K562 (cell line): ENCODE results near the gene CDK5RAP3. TPM values are rescaled to one million over a fixed set of nuclear protein-coding genes. Genes with fewer than 3 reads are reported as not detected.

Source experiments
- BRF1 ChIP-seq: IDR thresholded peaks from 3 replicates; pipeline ENCODE4 v1.6.1; 2011; ENCODE audit warnings: borderline replicate concordance, mild to moderate bottlenecking; ENCODE audit not compliant: insufficient read length; ENCODE audit errors: extremely low read depth
- CBX1 ChIP-seq: sonication (generic); IDR thresholded peaks from 2 replicates; pipeline ENCODE4 v1.6.1; 2016; ENCODE audit warnings: antibody characterized with exemption, low read depth, mild to moderate bottlenecking
- CEBPB ChIP-seq: fragments of 450-650 bp; IDR thresholded peaks from 2 replicates; pipeline ENCODE4 v1.6.1; 2016; ENCODE audit warnings: missing genetic modification characterization, missing compliant biosample characterization
- GABPA ChIP-seq: fragments of 200-800 bp; sonication (Bioruptor generic); conservative IDR thresholded peaks from 2 replicates; pipeline ENCODE4 v1.6.1; 2016; ENCODE audit warnings: low read depth, missing genetic modification characterization, missing compliant biosample characterization
- GATA2 ChIP-seq: sonication (generic); formaldehyde crosslinking; IDR thresholded peaks from 2 replicates; pipeline ENCODE4 v1.4.0; 2020; ENCODE audit warnings: mild to moderate bottlenecking, missing genetic modification reagents
- HCFC1 ChIP-seq: IDR thresholded peaks from 2 replicates; pipeline ENCODE4 v1.6.1; 2012; ENCODE audit warnings: low read depth, low read length, improper control_type of control experiment
- HNRNPL ChIP-seq: fragments of 200-400 bp; formaldehyde crosslinking; IDR thresholded peaks from 2 replicates; pipeline ENCODE4 v1.6.1; 2017; ENCODE audit warnings: low read depth, mild to moderate bottlenecking, low read length
- HOMEZ ChIP-seq: fragments of 250-450 bp; sonication (Bioruptor Pico); IDR thresholded peaks from 2 replicates; pipeline ENCODE4 v1.4.0; 2020; ENCODE audit warnings: mild to moderate bottlenecking, moderate library complexity
- MCM5 ChIP-seq: fragments of 450-650 bp; IDR thresholded peaks from 2 replicates; pipeline ENCODE4 v1.6.1; 2016; ENCODE audit warnings: low read depth
- MEF2A ChIP-seq: IDR thresholded peaks from 2 replicates; pipeline ENCODE4 v1.6.1; 2011; ENCODE audit warnings: low read depth, mild to moderate bottlenecking, low read length, moderate library complexity; ENCODE audit not compliant: control insufficient read depth
- NFRKB ChIP-seq: fragments of 450-650 bp; IDR thresholded peaks from 2 replicates; pipeline ENCODE4 v1.6.1; 2016; ENCODE audit warnings: low read depth
- PRDM10 ChIP-seq: fragments of 450-650 bp; IDR thresholded peaks from 2 replicates; pipeline ENCODE4 v1.6.1; 2018; ENCODE audit not compliant: partially characterized antibody
- RBM14 ChIP-seq: fragments of 200-400 bp; formaldehyde crosslinking; IDR thresholded peaks from 2 replicates; pipeline ENCODE4 v1.6.1; 2018; ENCODE audit warnings: low read depth, mild to moderate bottlenecking, low read length, moderate library complexity, borderline replicate concordance; ENCODE audit not compliant: insufficient read depth
- SMC3 ChIP-seq: conservative IDR thresholded peaks from 2 replicates; pipeline ENCODE4 v1.6.1; 2011; ENCODE audit warnings: low read depth, low read length, improper control_type of control experiment; ENCODE audit not compliant: insufficient read depth
- SRSF1 ChIP-seq: fragments of 200-400 bp; formaldehyde crosslinking; IDR thresholded peaks from 2 replicates; pipeline ENCODE4 v1.6.1; 2017; ENCODE audit warnings: mild to moderate bottlenecking, low read depth, low read length, moderate library complexity
- TCF15 ChIP-seq: fragments of 250-450 bp; sonication (Bioruptor Pico); IDR thresholded peaks from 2 replicates; pipeline ENCODE4 v1.8.0; 2022; ENCODE audit warnings: moderate library complexity, mild to moderate bottlenecking, inconsistent platforms
- TFAP4 ChIP-seq: sonication (generic); formaldehyde crosslinking; IDR thresholded peaks from 2 replicates; pipeline ENCODE4 v1.8.0; 2022; ENCODE audit warnings: missing genetic modification reagents, mild to moderate bottlenecking, moderate library complexity, borderline replicate concordance
- YBX1 ChIP-seq: fragments of 450-650 bp; IDR thresholded peaks from 2 replicates; pipeline ENCODE4 v1.7.1; 2016; ENCODE audit warnings: mild to moderate bottlenecking
- YY1 ChIP-seq, 3 experiments: IDR thresholded peaks; 2 replicates each; pipeline ENCODE4 v1.6.1; 2011; ENCODE audit warnings: low read length in 2 of 3, mild to moderate bottlenecking in 2 of 3, moderate library complexity in 2 of 3, borderline replicate concordance in 1 of 3, control low read depth in 1 of 3, low read depth in 1 of 3; ENCODE audit not compliant: insufficient read depth in 3 of 3, insufficient replicate concordance in 2 of 3, control insufficient read depth in 1 of 3, insufficient read length in 1 of 3; ENCODE audit errors: extremely low read depth in 1 of 3
- ZNF695 ChIP-seq: fragments of 450-650 bp; formaldehyde crosslinking; IDR thresholded peaks from 2 replicates; pipeline ENCODE4 v1.4.0; 2020; ENCODE audit warnings: mild to moderate bottlenecking, moderate library complexity
- ZNF764 ChIP-seq: fragments of 250-450 bp; sonication (Bioruptor Pico); IDR thresholded peaks from 2 replicates; pipeline ENCODE4 v1.4.0; 2020; ENCODE audit warnings: low read depth, mild to moderate bottlenecking, moderate library complexity
- polyA plus RNA-seq, 8 experiments: library from polyadenylated mRNA; depleted of rRNA in 4 of 8; stranded (reverse) in 5 of 8; unstranded in 3 of 8; fragments of >200 nt; fragmentation: Nextera tagmentation in 2 of 8; fragmentation: Illumina TruSeq in 1 of 8; extraction: Ambion mirVana in 2 of 8; extraction: Trizol in 1 of 8; gene quantifications; 2 replicates each; pipeline versions ENCODE4 v1.2.1 to v1.2.3, GENCODE V29; 2011 to 2014; ENCODE audit warnings: inconsistent platforms in 1 of 8, missing spikeins in 1 of 8
- total RNA-seq, 7 experiments: library from RNA; depleted of rRNA in 6 of 7; stranded (reverse); fragments of >200 nt in 6 of 7; fragmentation: Illumina TruSeq in 2 of 7; extraction: Trizol in 2 of 7; gene quantifications; 2 replicates each; pipeline versions ENCODE4 v1.2.1 to v1.2.3, GENCODE V29; 2011 to 2021; ENCODE audit warnings: low replicate concordance in 1 of 7

The CDK5RAP3 gene
- total and polyA plus RNA-seq, 9 of the 15 experiments (the other 6 are each of a cell fraction or from before 2014, with no cell fraction given), result 44.2 to 202 (median 91.5) TPM

GRCh38 chr17:47970725-47971499 lies at the start of gene CDK5RAP3 (continued):
- peak; percentile 49 for TF ChIP-seq PRDM10
- TF ChIP-seq SMC3, result peak; percentile 71; the same call in 1 of the 2 replicates
- TF ChIP-seq SRSF1, result no peak
- no peak for TF ChIP-seq BRF1
- TF ChIP-seq RBM14, result 0 out of 2 replicates have a peak, but pooled peaks have one; percentile 59
- peak; percentile 63 for TF ChIP-seq CBX1
- no peak for TF ChIP-seq TCF15 (CRISPR knock-in tag)
- peak; percentile 88 for TF ChIP-seq TFAP4 (CRISPR knock-in tag)
- TF ChIP-seq HNRNPL, result peak; percentile 89; the same call in 1 of the 2 replicates
- TF ChIP-seq HCFC1, result peak; percentile 21
- no peak for TF ChIP-seq MCM5
- peak in 1 of 3 experiments; percentile 79 for TF ChIP-seq YY1 (IDR thresholded peaks at IDR 0.05; ENCODE audit: borderline replicate concordance in 1 of 3, control insufficient read depth in 1 of 3, extremely low read depth in 1 of 3, insufficient read depth in 3 of 3, insufficient read length in 1 of 3, insufficient replicate concordance in 2 of 3, low read depth in 1 of 3, low read length in 2 of 3)
- TF ChIP-seq ZNF764 (CRISPR knock-in tag), result no peak
- TF ChIP-seq MEF2A, result no peak
- peak; percentile 81 for TF ChIP-seq GABPA
- TF ChIP-seq ZNF695 (CRISPR knock-in tag), result no peak
- peak; percentile 65 for TF ChIP-seq CEBPB (tag)
- TF ChIP-seq HOMEZ (CRISPR knock-in tag), result no peak
- no peak for TF ChIP-seq GATA2 (CRISPR knock-in tag)
- peak; percentile 88 for TF ChIP-seq NFRKB
- TF ChIP-seq YBX1, result no peak
